ENCODE results near the gene ZNF786.

DNA sequence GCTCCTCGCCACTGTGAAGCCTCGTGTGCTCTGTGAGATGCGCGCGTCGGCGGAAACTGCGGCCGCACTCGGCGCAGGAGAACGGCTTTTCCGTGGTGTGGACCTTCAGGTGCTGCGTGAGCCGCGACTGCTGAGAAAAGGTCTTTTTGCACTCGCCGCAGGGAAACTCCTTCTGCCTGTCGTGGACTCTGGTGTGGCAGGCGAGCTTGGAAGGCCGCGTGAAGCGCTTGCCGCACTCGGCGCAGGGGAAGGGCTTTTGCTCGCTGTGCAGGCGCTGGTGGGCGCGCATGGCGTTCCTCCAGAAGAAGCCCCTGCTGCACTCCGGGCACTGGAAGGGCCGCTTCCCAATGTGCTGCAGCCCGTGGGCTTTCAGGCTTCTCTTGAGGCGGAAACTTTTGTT lies 13.7 kb upstream of the ZNF786 start:
- TF ChIP-seq EZH2 (IDR thresholded peaks at IDR 0.05; ENCODE audit: insufficient read depth, poor library complexity, severe bottlenecking) (no peak), EZH2phosphoT487 (IDR thresholded peaks at IDR 0.05; ENCODE audit: insufficient read depth, low read depth) (no peak)
